ENCODE data around the gene CENPC. TPM values are rescaled to one million over a fixed set of nuclear protein-coding genes. Genes with fewer than 3 reads are reported as not detected.

The CENPC gene
- polyA plus RNA-seq, 1 donor (not counting 4 experiments of a cell fraction or from before 2014, with no cell fraction given), result 7.9 TPM

DNA sequence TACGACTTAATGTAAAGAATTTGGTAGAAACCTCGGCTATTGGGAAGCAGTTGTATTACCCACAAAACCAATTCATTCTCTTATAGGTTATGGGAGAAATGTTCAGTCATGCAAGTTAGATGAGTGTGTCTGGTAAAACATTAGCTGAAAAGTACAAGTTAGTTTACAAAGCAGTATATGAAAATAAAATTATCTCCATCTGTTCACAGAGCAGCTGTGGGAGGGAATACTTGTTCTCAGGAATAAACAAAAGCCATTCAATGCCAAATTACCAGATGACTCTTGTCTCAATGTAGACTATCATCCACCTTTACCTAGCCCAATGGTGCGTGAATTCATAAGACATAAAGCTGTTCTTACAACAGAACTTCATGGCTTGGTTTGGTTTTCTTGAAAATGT is 41.9 kb upstream of the CENPC start:
- no peaks in the 10 kb centered on the region for H3K4me1 ChIP-seq (ENCODE audit: control insufficient read depth, extremely low read depth, insufficient read depth, low read length)
- H3K79me2 ChIP-seq (ENCODE audit: control insufficient read depth, insufficient read depth, low read length), result no peaks in the 10 kb centered on the region
- H3K27ac ChIP-seq (ENCODE audit: control insufficient read depth, insufficient read depth, low read length), result no peak overlapping the region
- H2AFZ ChIP-seq (ENCODE audit: control insufficient read depth, low read length), result no peak overlapping the region
- H4K20me1 ChIP-seq (ENCODE audit: control insufficient read depth, extremely low read depth, insufficient read depth, low read length), result no peaks in the 10 kb centered on the region
- no peak overlapping the region for H3K4me2 ChIP-seq (ENCODE audit: control insufficient read depth, extremely low read depth, insufficient read depth, low read depth, low read length)
- no peaks in the 10 kb centered on the region for H3K9me1 ChIP-seq (ENCODE audit: control insufficient read depth, extremely low read depth, insufficient read depth, low read length)
- H3K4me3 ChIP-seq (ENCODE audit: control insufficient read depth in 2 of 3, extremely low read depth in 1 of 3, insufficient read depth in 2 of 3, low read depth in 1 of 3, low read length in 3 of 3), result no peak overlapping the region
- TF ChIP-seq, protein P1, sequence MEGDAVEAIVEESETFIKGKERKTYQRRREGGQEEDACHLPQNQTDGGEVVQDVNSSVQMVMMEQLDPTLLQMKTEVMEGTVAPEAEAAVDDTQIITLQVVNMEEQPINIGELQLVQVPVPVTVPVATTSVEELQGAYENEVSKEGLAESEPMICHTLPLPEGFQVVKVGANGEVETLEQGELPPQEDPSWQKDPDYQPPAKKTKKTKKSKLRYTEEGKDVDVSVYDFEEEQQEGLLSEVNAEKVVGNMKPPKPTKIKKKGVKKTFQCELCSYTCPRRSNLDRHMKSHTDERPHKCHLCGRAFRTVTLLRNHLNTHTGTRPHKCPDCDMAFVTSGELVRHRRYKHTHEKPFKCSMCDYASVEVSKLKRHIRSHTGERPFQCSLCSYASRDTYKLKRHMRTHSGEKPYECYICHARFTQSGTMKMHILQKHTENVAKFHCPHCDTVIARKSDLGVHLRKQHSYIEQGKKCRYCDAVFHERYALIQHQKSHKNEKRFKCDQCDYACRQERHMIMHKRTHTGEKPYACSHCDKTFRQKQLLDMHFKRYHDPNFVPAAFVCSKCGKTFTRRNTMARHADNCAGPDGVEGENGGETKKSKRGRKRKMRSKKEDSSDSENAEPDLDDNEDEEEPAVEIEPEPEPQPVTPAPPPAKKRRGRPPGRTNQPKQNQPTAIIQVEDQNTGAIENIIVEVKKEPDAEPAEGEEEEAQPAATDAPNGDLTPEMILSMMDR (optimal IDR thresholded peaks at IDR 0.05 in 1 of 3, IDR thresholded peaks at IDR 0.05 in 1 of 3, conservative IDR thresholded peaks at IDR 0.05 in 1 of 3; ENCODE audit: extremely low read depth in 1 of 3, insufficient read depth in 2 of 3, low read length in 3 of 3), result no peak
- no peak for TF ChIP-seq EZH2 (IDR thresholded peaks at IDR 0.05; ENCODE audit: low read length)
- dilution Hi-C loops (cut with MboI; ENCODE audit: extremely low pct_ligation_motif_present, low sequenced_read_pairs), result no loop called here
- H3K27me3 ChIP-seq (ENCODE audit: control insufficient read depth, extremely low read depth, insufficient read depth, low read length), result no peaks in the 10 kb centered on the region
- no peak overlapping the region for H3K9ac ChIP-seq (ENCODE audit: control insufficient read depth, extremely low read depth, insufficient read depth, low read length)
- DNase-seq (ENCODE audit: low read depth, low spot score) (no peak), FAIRE-seq (no peak)
- H3K36me3 ChIP-seq (ENCODE audit: control insufficient read depth in 2 of 2, extremely low read depth in 1 of 2, insufficient read depth in 2 of 2, low read length in 2 of 2), result no peaks in the 10 kb centered on the region
- H3K9me3 ChIP-seq (ENCODE audit: control insufficient read depth, low read depth, low read length), result no peaks in the 10 kb centered on the region

DNA sequence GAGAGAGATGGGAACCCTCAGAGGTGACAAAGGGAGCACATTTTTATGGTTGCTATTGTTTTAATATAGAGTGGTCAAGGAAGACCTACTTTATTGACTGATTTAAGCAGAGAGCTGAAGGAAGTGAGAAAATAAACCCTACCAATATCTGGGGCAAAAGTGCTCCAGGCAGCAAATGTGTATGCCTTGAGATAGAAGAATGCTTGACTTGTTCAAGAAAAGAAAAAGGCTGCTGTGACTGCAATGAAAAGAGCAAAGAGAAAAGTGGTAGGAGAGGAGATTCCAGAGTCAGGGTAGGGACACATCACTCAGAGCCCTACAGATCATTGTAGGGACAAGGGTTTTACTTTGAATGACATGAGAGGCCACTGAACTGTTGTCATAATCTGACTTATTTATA is 39.2 kb upstream of the CENPC start:
- Histone ChIP-seq H3K4me1 (ENCODE audit: control insufficient read depth, extremely low read depth, insufficient read depth, low read length) (no peaks in the 10 kb centered on the region), H4K20me1 (ENCODE audit: control insufficient read depth, extremely low read depth, insufficient read depth, low read length) (no peaks in the 10 kb centered on the region), H3K4me2 (ENCODE audit: control insufficient read depth, extremely low read depth, insufficient read depth, low read depth, low read length) (no peak overlapping the region), H2AFZ (ENCODE audit: control insufficient read depth, low read length) (no peak overlapping the region), H3K27me3 (ENCODE audit: control insufficient read depth, extremely low read depth, insufficient read depth, low read length) (no peaks in the 10 kb centered on the region), H3K9me3 (ENCODE audit: control insufficient read depth, low read depth, low read length) (no peaks in the 10 kb centered on the region), H3K36me3 (ENCODE audit: control insufficient read depth in 2 of 2, extremely low read depth in 1 of 2, insufficient read depth in 2 of 2, low read length in 2 of 2) (no peaks in the 10 kb centered on the region), H3K4me3 (ENCODE audit: control insufficient read depth in 2 of 3, extremely low read depth in 1 of 3, insufficient read depth in 2 of 3, low read depth in 1 of 3, low read length in 3 of 3) (no peak overlapping the region), H3K27ac (ENCODE audit: control insufficient read depth, insufficient read depth, low read length) (no peak overlapping the region), H3K79me2 (ENCODE audit: control insufficient read depth, insufficient read depth, low read length) (no peaks in the 10 kb centered on the region), H3K9ac (ENCODE audit: control insufficient read depth, extremely low read depth, insufficient read depth, low read length) (no peak overlapping the region), H3K9me1 (ENCODE audit: control insufficient read depth, extremely low read depth, insufficient read depth, low read length) (no peaks in the 10 kb centered on the region)
- dilution Hi-C loops (cut with MboI; ENCODE audit: extremely low pct_ligation_motif_present, low sequenced_read_pairs), result no loop called here
- TF ChIP-seq EZH2 (IDR thresholded peaks at IDR 0.05; ENCODE audit: low read length), result no peak
- TF ChIP-seq, protein P1 (optimal IDR thresholded peaks at IDR 0.05 in 1 of 3, IDR thresholded peaks at IDR 0.05 in 1 of 3, conservative IDR thresholded peaks at IDR 0.05 in 1 of 3; ENCODE audit: extremely low read depth in 1 of 3, insufficient read depth in 2 of 3, low read length in 3 of 3), result no peak
- FAIRE-seq (no peak), DNase-seq (ENCODE audit: low read depth, low spot score) (no peak)
